GM12892 (cell line): Measurements from ENCODE around the gene TCIRG1.

Experiments used
- DNase-seq: peaks from one replicate; pipeline ENCODE4 v3.0.0; 2011; ENCODE audit not compliant: insufficient read length
- FAIRE-seq: peaks from 2 replicates; lab custom pipeline; 2011; peaks lifted over from hg19 to GRCh38; lab: Jason Lieb, UNC
- POLR2A ChIP-seq: IDR thresholded peaks from 2 replicates; pipeline ENCODE4 v1.6.1; 2011; ENCODE audit warnings: low read depth, low read length, control low read depth
- POLR2AphosphoS5 ChIP-seq: IDR thresholded peaks from 2 replicates; pipeline ENCODE4 v1.6.1; 2011; ENCODE audit warnings: low read depth, low read length, control low read depth
- TAF1 ChIP-seq: IDR thresholded peaks from 2 replicates; pipeline ENCODE4 v1.6.1; 2011; ENCODE audit warnings: low read depth, mild to moderate bottlenecking, control low read depth, low read length, borderline replicate concordance

TCIRG1 gene

GRCh38 chr11:68016161-68016903 lies 22.5 kb upstream of the TCIRG1 start:
- no peak for FAIRE-seq
- no peak for DNase-seq

GRCh38 chr11:68016904-68017817 lies 21.7 kb upstream of the TCIRG1 start:
- TF ChIP-seq POLR2AphosphoS5 (no peak), TAF1 (no peak), POLR2A (no peak)
- no peak for FAIRE-seq
- no peak for DNase-seq

More at GRCh38 chr11:68016161-68016903, 22.5 kb upstream of the TCIRG1 start:
- no peak for TF ChIP-seq TAF1
- TF ChIP-seq POLR2AphosphoS5: no peak
- TF ChIP-seq POLR2A: no peak

- no peak for FAIRE-seq
- TF ChIP-seq TAF1 (no peak), POLR2AphosphoS5 (no peak), POLR2A (no peak)
- DNase-seq: no peak
Measured at GRCh38 chr11:68017980-68018729, 20.7 kb upstream of the TCIRG1 start.

GRCh38 chr11:68018730-68019190 lies 20.1 kb upstream of the TCIRG1 start:
- no peak for TF ChIP-seq TAF1
- FAIRE-seq (no peak), DNase-seq (no peak)

- no peak for FAIRE-seq
- TF ChIP-seq TAF1 (no peak), POLR2A (no peak), POLR2AphosphoS5 (no peak)
- no peak for DNase-seq
Measured at GRCh38 chr11:68019486-68019885, 19.3 kb upstream of the TCIRG1 start.

GRCh38 chr11:68020575-68020974 lies 18.2 kb upstream of the TCIRG1 start:
- FAIRE-seq: no peak
- no peak for DNase-seq
- TF ChIP-seq TAF1 (no peak), POLR2A (no peak), POLR2AphosphoS5 (no peak)

GRCh38 chr11:68021167-68021787 lies 17.5 kb upstream of the TCIRG1 start:
- DNase-seq: no peak
- FAIRE-seq: peak; percentile 87

GRCh38 chr11:68022531-68022930 lies 16.3 kb upstream of the TCIRG1 start:
- TF ChIP-seq POLR2AphosphoS5 (no peak), POLR2A (no peak), TAF1 (no peak)
- DNase-seq (no peak), FAIRE-seq (no peak)

More at GRCh38 chr11:68021167-68021787, 17.5 kb upstream of the TCIRG1 start:
- TF ChIP-seq TAF1 (no peak), POLR2AphosphoS5 (no peak), POLR2A (no peak)

- FAIRE-seq: no peak
- no peak for TF ChIP-seq TAF1
- TF ChIP-seq POLR2A: no peak
- no peak for TF ChIP-seq POLR2AphosphoS5
- no peak for DNase-seq
Measured at GRCh38 chr11:68024508-68024907, 14.3 kb upstream of the TCIRG1 start.

- no peak for TF ChIP-seq POLR2AphosphoS5
- TF ChIP-seq POLR2A: no peak
- no peak for TF ChIP-seq TAF1
- DNase-seq: no peak
- no peak for FAIRE-seq
Measured at GRCh38 chr11:68025047-68025446, 13.8 kb upstream of the TCIRG1 start.

- TF ChIP-seq TAF1 (no peak), POLR2A (no peak), POLR2AphosphoS5 (no peak)
- DNase-seq (no peak), FAIRE-seq (no peak)
Measured at GRCh38 chr11:68026391-68027105, 12.3 kb upstream of the TCIRG1 start.
